GM10266 (cell line): Measurements from ENCODE around the gene CADM1.

ENCODE experiments used
- DNase-seq: peaks from one replicate; pipeline ENCODE4 v3.0.0; 2012; ENCODE audit errors: extremely low spot score
- TF ChIP-seq, protein P1 (sequence below): IDR thresholded peaks from 2 replicates; pipeline ENCODE4 v1.5.1; 2012; ENCODE audit warnings: mild to moderate bottlenecking, low read depth; ENCODE audit not compliant: control insufficient read depth, insufficient read depth; ENCODE audit errors: missing control alignments

Gene CADM1

DNA sequence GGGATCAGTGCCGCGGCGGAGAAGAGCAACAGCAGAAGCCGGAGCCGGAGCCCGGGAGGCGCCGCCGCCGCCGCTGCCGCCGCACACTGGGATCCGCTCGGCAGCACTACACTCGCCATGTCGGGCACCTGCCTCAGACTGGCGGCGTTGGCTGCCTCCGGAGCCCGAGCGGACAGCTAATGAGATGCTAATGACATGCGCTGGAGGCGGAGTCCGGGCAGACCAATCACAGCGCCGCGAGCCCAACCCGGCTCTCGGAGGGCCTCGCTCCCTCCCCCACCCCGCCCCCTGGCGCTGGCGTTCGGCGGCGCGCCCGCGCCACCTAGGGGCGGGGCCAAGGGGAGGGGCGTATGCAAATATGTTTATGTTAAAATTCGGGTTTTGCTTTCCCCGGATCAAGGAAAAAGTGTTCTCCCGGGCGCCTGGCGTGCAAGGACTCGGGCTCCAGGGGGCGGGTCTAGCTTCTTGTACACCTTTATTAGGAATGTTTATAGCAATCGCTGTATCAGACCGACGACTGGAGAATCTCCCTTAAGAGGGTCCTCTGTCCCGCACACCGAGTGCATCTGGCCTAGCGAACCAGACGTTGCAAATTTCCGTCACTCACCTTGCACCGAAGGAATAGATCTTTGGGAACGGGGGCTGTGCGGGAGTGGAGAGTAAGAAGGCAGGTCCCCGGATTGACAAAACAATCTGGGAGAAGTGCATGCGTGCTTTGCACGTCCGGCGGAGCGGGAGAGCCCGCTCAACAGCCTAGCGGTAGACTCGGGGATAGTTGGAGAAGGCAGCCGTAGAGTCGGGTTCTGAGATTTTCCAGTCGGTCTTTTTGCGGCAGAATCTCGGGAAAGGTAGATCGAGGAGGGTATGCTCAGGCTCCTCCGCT, at the start of gene CADM1:
Gene CADM1, minus strand, starts transcription at position 140 of the 883 bp plus-strand sequence.
- peak; percentile 84 for DNase-seq
- TF ChIP-seq, protein P1, sequence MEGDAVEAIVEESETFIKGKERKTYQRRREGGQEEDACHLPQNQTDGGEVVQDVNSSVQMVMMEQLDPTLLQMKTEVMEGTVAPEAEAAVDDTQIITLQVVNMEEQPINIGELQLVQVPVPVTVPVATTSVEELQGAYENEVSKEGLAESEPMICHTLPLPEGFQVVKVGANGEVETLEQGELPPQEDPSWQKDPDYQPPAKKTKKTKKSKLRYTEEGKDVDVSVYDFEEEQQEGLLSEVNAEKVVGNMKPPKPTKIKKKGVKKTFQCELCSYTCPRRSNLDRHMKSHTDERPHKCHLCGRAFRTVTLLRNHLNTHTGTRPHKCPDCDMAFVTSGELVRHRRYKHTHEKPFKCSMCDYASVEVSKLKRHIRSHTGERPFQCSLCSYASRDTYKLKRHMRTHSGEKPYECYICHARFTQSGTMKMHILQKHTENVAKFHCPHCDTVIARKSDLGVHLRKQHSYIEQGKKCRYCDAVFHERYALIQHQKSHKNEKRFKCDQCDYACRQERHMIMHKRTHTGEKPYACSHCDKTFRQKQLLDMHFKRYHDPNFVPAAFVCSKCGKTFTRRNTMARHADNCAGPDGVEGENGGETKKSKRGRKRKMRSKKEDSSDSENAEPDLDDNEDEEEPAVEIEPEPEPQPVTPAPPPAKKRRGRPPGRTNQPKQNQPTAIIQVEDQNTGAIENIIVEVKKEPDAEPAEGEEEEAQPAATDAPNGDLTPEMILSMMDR: peak; percentile 45

DNA sequence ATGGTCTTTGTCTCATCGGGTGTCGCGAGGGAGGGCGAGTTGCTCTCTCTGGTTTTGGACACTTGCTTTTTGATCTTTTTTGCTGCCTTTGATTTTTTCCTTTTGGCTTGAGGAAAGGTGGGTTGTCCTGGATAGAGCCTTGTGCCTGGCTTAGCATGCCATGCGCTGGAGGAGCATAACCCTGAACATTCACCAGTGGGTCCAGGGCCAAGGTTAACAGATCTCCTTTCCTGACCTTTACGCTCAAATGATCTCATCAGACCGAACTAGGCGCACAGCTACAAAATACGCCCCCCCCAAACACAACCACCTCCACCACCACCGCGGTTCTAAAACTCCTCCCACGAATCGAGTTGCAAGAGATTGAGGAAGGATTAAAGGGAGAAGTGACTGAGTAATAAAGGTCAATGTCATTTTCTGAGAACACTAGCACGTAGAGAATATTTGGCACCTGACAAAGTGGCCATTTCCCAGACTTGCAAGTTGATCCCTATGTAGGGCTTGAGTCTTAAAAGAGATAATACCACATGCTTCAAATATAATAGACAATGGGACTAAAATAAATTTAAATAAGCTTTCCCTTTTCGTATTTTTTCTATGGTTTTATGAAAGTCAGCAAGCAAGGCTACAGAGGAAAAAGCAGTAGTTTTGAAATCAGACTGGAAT, 48.7 kb upstream of the CADM1 start:
- TF ChIP-seq, protein P1: no peak
- DNase-seq: no peak

DNA sequence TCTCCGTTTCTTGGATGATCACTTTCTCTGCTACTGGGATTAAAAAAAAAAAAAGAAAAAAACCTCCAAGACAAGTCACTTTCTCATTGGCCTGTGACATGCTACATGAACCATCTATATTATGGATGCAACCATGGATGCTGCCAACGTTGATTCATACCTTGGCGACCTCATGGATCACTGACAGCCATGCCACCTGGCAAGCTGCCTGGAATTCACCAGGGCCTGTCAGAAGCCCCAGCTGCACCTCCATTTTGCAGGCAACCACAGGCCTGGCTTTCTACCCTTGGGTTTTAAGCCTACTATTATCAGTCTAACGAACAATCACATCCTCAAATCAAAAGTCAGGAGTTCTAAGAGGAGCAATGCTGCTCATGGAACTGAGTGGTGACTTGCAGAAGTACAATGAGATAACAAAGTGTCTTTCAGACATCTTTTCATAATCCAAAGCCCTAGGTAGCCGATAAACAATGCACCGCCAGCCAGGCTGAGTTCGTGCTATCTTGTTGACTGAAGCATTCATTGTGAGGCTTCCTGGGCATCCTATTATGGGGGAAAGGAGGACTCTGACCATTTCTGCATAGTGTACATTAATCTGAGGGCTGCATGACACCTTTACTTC, 48.0 kb upstream of the CADM1 start:
- no peak for DNase-seq
- TF ChIP-seq, protein P1: no peak

DNA sequence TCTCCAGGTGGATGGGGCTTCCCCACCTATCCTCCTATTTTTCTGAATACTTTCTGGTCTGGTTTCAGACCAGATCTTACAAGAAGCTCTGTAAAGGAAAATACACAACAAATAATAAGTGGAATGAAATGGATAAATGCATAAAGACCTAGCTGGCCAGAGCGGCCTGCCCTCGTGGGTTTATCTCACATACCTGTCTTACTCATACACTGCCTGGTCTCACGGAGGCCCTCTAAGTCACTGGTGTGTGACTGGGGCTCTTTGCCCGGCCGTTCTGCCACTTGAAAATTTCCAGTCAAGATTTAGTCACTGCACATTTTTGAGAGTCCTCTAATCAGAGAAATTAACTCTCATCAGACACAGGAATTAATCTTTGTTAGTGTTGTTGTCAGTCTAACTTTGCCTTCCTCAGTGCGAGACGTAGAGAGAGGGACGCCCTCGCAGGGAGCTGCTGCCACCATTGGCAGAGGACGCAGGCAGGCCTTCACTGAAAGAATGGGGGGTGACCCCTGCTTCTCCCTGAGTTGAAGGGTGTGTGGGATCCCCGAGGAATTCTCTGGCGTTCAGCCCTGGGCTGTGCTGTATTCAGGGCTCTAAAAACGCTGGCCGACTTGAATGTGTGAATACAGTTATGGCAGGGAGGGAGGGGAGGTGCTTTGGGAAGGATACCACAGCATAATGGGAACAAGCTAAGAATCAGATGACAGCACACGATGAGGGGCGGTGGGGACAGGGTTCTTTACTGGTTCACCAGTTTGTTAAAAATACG, 46.3 kb upstream of the CADM1 start:
- TF ChIP-seq, protein P1: no peak
- DNase-seq: no peak

DNA sequence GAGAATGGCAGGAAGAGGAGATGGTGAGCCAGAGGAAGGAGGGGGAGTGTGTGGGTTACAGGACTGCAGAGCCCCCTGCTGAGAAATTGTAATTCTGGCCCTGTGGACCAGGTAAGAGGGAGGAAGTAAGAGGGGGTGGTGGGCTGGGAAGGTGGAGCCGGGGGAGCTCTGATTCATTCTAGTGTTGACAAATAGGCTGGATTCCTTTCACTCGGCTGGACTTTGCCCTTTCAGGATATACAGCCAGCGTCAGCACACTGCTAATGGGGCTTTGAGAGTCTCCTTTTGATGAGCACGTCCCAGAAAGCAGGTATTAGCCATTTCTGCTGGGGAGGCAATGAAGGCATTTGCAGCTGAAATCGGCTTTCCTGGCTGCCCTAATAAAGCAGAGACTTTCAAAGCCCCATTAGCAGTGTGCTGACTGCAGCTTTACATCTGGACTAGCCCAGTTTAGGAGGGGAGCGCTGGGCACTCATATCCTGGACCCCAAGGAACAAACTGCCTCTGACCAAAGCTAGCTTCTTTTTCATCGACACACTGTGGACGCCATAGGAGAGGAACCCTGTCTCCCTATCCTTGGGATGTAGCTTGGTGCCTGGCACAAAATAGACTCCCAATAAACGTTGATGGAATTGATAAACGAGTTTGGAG, 44.8 kb upstream of the CADM1 start:
- DNase-seq: no peak
- TF ChIP-seq, protein P1: no peak

DNA sequence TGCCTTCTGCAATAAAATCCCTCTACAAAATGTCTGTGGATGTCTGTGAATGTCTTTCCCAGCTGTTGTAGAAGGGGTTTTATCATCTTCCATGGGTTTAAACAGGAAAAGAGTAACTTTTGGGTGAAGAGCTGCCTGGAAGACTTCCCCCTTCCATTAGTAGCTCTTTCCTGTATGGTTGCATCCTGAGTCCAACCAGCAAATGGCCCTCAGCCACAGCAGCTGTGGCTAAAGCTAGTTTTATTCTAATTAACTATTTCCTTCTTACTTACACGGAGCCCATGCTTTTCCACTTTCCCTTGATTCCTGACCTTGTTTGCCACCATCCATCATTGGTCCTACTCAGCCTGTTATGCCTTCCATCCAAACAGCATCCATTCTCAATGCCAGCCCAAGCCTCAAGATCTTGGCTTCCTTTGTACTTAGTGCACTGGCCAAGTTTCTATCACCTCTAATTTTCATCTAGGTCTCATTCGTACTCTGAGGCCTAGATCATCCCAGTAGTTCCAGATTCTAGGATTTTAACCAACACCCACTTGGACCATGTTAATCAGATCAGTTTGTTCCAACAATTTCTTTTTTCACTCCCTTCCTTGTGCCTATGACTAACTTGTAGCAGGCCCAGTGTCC, 41.5 kb upstream of the CADM1 start:
- no peak for DNase-seq
- TF ChIP-seq, protein P1: no peak
